Measurements from ENCODE around the gene STK16. TPM values are rescaled to one million over a fixed set of nuclear protein-coding genes. Genes with fewer than 3 reads are reported as not detected.

The STK16 gene
- total RNA-seq, 1 donor: 31.8 TPM

DNA sequence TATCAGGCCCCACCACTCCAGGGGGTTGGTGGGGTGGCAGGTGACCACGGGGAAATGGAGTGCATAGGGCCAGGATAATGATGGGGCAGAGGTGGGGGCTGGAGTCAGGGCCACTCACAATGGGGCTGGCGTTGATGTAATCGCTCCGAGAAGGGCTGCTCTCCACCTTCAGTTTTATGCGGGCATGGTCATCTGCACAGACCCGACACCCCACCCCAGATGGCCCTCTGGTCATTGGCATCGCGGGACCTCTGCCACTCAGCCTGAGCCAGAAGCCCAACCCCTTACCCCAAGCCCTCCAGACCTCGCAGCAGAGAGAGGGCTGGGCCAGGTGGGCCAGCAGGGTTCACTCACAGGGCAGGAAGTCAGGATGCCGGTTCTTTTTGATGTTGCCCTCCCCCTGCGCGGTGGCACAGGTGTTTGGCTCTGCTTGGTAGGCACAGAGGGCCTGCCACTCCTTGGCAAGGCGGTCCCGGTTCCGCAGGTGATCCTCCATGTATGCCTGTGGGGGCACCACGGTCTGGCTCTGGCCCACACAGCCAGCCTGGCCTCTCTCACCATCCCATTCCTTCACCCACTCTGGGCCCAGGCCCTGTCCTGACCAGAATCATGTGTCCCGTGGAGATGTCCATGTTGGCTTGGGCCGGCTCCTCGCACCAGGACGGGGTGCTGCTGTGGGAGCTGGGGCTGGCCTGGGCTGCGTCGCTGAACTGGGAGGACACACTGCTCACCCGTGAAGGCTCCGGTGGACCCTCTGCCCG, 51.5 kb downstream of the STK16 start:
- TF ChIP-seq CTCF (IDR thresholded peaks at IDR 0.05; ENCODE audit: extremely low read depth, low read depth, low read length): no peak
- peaks cover 26% of the 10 kb centered on the region for H3K27me3 ChIP-seq (ENCODE audit: insufficient read depth, low read length)

GRCh38 chr2:219297766-219298456, 52.6 kb downstream of the STK16 start:
- TF ChIP-seq CTCF (IDR thresholded peaks at IDR 0.05; ENCODE audit: extremely low read depth, low read depth, low read length): peak; percentile 26
- H3K36me3 ChIP-seq (ENCODE audit: insufficient read depth, low read length): no peaks in the 10 kb centered on the region
- no peak overlapping the region for H2AFZ ChIP-seq (ENCODE audit: low read length)
- no peak overlapping the region for H3K4me2 ChIP-seq (ENCODE audit: insufficient read depth, low read length)
- H3K9me3 ChIP-seq (ENCODE audit: low read depth, low read length): no peaks in the 10 kb centered on the region
- H3K27ac ChIP-seq (ENCODE audit: low read depth, low read length): no peak overlapping the region
- peaks cover 35% of the 10 kb centered on the region for H3K27me3 ChIP-seq (ENCODE audit: insufficient read depth, low read length)
- no peak overlapping the region for H3K4me3 ChIP-seq (ENCODE audit: insufficient read depth, low read length)
- no peaks in the 10 kb centered on the region for H3K79me2 ChIP-seq (ENCODE audit: insufficient read depth, low read length)
- H3K4me1 ChIP-seq (ENCODE audit: insufficient read depth, low read length): peaks cover 5% of the 10 kb centered on the region
- no peaks in the 10 kb centered on the region for H4K20me1 ChIP-seq (ENCODE audit: insufficient read depth, low read length)
- no peak for DNase-seq (ENCODE audit: insufficient read length, low spot score, missing footprints)

More for the DNA sequence above, 51.5 kb downstream of the STK16 start:
- Histone ChIP-seq H3K27ac (ENCODE audit: low read depth, low read length) (no peak overlapping the region), H3K4me2 (ENCODE audit: insufficient read depth, low read length) (no peak overlapping the region), H3K9me3 (ENCODE audit: low read depth, low read length) (no peaks in the 10 kb centered on the region), H3K4me3 (ENCODE audit: insufficient read depth, low read length) (no peak overlapping the region), H3K36me3 (ENCODE audit: insufficient read depth, low read length) (no peaks in the 10 kb centered on the region), H2AFZ (ENCODE audit: low read length) (no peak overlapping the region), H3K4me1 (ENCODE audit: insufficient read depth, low read length) (peaks cover 5% of the 10 kb centered on the region), H4K20me1 (ENCODE audit: insufficient read depth, low read length) (no peaks in the 10 kb centered on the region), H3K79me2 (ENCODE audit: insufficient read depth, low read length) (no peaks in the 10 kb centered on the region)
- peak; percentile 65 for DNase-seq (ENCODE audit: insufficient read length, low spot score, missing footprints)

- H3K27ac ChIP-seq (ENCODE audit: low read depth, low read length): no peak overlapping the region
- no peaks in the 10 kb centered on the region for H3K79me2 ChIP-seq (ENCODE audit: insufficient read depth, low read length)
- H3K4me2 ChIP-seq (ENCODE audit: insufficient read depth, low read length): no peak overlapping the region
- H3K4me3 ChIP-seq (ENCODE audit: insufficient read depth, low read length): no peak overlapping the region
- H3K27me3 ChIP-seq (ENCODE audit: insufficient read depth, low read length): peaks cover 41% of the 10 kb centered on the region
- no peaks in the 10 kb centered on the region for H3K9me3 ChIP-seq (ENCODE audit: low read depth, low read length)
- no peaks in the 10 kb centered on the region for H3K36me3 ChIP-seq (ENCODE audit: insufficient read depth, low read length)
- peak overlapping the region; percentile 57 for H2AFZ ChIP-seq (ENCODE audit: low read length)
- peak; percentile 99 for DNase-seq (ENCODE audit: insufficient read length, low spot score, missing footprints)
- no peaks in the 10 kb centered on the region for H4K20me1 ChIP-seq (ENCODE audit: insufficient read depth, low read length)
- H3K4me1 ChIP-seq (ENCODE audit: insufficient read depth, low read length): peaks cover 5% of the 10 kb centered on the region
- peak; percentile 94 for TF ChIP-seq CTCF (IDR thresholded peaks at IDR 0.05; ENCODE audit: extremely low read depth, low read depth, low read length)
Measured at GRCh38 chr2:219298759-219299371, 53.6 kb downstream of the STK16 start.

- H3K36me3 ChIP-seq (ENCODE audit: insufficient read depth, low read length): no peaks in the 10 kb centered on the region
- H3K4me1 ChIP-seq (ENCODE audit: insufficient read depth, low read length): peaks cover 4% of the 10 kb centered on the region
- H3K27me3 ChIP-seq (ENCODE audit: insufficient read depth, low read length): peaks cover 43% of the 10 kb centered on the region
- H3K4me2 ChIP-seq (ENCODE audit: insufficient read depth, low read length): no peak overlapping the region
- no peak for TF ChIP-seq CTCF (IDR thresholded peaks at IDR 0.05; ENCODE audit: extremely low read depth, low read depth, low read length)
- no peaks in the 10 kb centered on the region for H4K20me1 ChIP-seq (ENCODE audit: insufficient read depth, low read length)
- H3K4me3 ChIP-seq (ENCODE audit: insufficient read depth, low read length): no peak overlapping the region
- no peak overlapping the region for H2AFZ ChIP-seq (ENCODE audit: low read length)
- H3K79me2 ChIP-seq (ENCODE audit: insufficient read depth, low read length): no peaks in the 10 kb centered on the region
- H3K27ac ChIP-seq (ENCODE audit: low read depth, low read length): no peak overlapping the region
- no peak for DNase-seq (ENCODE audit: insufficient read length, low spot score, missing footprints)
- H3K9me3 ChIP-seq (ENCODE audit: low read depth, low read length): no peaks in the 10 kb centered on the region
Measured at GRCh38 chr2:219299372-219299760, 54.1 kb downstream of the STK16 start.

All from osteoblast (primary cell).